ENCODE results near the gene SPRN.
"Not testable (repeated sequence)": the region's sequence is repeated elsewhere in the genome, so short reads cannot be mapped to it uniquely, and the experiment has no call there.

The SPRN gene

DNA sequence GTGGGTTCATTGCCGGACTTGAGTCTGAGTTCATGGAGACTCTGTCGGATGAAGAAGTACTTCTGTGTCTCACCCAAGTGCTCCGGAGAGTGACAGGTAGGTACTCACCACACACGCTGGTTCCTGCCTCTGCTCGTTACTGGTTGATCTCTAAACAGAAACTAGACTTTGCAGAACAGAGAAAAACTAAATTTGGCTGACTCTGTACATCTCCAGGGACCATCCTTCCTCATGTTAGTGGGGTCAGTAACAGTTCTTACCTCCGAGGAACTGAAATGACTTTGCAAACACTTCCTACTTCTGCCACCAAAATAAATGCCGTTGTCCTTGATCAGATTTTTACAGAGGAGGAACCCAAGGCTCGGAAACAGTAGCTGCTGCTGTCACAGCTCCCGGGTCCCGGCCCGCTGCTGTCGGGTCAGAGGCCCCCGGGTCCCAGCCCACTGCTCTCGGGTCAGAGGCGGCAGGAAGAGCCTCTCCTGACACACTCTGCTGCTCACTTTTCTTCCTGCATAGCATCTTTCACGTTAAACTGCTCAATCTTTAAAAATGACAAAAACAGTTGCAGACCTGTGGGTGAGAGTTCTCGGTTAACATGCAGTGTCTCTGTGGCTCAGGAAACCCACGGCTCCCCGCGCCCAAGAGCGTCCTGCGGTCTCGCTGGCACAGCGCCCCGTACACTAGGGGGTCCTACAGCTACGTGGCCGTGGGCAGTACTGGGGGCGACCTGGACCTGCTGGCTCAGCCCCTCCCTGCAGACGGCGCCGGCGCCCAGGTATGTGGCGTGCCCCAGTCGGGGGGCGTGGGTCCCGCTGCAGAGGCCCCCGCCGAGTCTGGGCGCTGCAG lies 35.2 kb downstream of the SPRN start:
- in situ Hi-C loops (cut with MboI; ENCODE audit: low sequenced_read_pairs): no loop called here

- in situ Hi-C loops (cut with MboI; ENCODE audit: low sequenced_read_pairs): no loop called here
Observed at GRCh38 chr10:133388236-133388972, 36.0 kb downstream of the SPRN start.

DNA sequence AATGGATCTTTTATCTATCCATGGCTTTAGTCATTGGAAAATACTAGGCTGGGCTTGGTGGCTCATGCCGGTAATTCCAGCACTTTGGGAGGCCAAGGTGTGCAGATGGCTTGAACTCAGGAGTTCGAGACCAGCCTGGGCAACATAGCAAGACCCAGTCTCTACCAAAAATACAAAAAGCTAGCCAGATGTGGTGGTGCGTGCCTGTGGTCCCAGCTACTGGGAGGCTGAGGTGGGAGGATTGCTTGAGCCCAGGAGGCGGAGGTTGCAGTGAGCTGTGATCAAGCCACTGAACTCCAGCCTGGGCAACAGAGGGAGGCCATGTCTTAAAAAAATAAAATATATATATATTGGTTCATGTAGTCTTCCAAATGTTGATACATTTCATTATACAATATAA lies 37.5 kb downstream of the SPRN start:
- in situ Hi-C loops (cut with MboI; ENCODE audit: low sequenced_read_pairs): not testable (repeated sequence)

GRCh38 chr10:133385214-133385613 lies 39.2 kb downstream of the SPRN start:
- in situ Hi-C loops (cut with MboI; ENCODE audit: low sequenced_read_pairs): no loop called here

GRCh38 chr10:133384071-133384470 lies 40.4 kb downstream of the SPRN start:
- in situ Hi-C loops (cut with MboI; ENCODE audit: low sequenced_read_pairs): no loop called here

DNA sequence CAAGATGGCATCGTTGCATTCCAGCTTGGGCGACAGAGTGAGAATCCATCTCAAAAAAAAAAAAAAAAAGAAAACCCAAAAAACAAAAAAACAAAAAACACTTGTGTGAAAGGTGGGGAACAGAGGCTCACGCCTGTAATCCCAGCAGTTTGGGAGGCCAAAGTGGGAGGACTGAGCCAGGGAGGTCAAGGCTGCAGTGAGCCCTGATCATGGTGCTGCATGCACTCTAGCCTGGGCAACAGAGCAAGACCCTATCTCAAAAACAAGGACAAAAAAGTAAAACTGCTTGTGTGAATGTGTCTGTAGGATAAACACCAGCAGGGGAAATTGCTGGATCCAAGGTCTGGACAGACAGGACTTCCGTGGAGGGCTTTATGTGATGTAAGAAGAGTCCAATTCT lies 40.9 kb downstream of the SPRN start:
- in situ Hi-C loops (cut with MboI; ENCODE audit: low sequenced_read_pairs): no loop called here

DNA sequence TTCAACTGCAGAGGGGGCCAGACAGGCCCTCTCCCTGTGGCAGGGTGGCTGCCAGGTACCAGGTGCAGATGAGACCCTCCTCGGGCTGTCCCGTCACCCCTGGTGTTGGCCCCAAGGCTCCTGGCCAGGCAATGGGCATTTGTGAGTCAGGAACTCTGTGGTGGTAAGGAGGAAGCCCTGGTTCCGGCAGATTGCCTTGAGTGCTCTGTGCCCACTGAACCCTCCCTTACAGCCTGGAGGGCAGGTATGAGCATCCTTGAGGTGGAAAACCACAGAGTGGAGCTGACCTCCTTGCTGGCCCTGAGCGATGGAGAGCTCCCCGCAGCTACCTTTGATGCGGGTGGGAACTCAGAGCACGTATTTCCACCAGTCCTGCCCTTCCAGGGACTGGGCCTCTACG lies 43.4 kb downstream of the SPRN start:
- in situ Hi-C loops (cut with MboI; ENCODE audit: low sequenced_read_pairs): no loop called here

DNA sequence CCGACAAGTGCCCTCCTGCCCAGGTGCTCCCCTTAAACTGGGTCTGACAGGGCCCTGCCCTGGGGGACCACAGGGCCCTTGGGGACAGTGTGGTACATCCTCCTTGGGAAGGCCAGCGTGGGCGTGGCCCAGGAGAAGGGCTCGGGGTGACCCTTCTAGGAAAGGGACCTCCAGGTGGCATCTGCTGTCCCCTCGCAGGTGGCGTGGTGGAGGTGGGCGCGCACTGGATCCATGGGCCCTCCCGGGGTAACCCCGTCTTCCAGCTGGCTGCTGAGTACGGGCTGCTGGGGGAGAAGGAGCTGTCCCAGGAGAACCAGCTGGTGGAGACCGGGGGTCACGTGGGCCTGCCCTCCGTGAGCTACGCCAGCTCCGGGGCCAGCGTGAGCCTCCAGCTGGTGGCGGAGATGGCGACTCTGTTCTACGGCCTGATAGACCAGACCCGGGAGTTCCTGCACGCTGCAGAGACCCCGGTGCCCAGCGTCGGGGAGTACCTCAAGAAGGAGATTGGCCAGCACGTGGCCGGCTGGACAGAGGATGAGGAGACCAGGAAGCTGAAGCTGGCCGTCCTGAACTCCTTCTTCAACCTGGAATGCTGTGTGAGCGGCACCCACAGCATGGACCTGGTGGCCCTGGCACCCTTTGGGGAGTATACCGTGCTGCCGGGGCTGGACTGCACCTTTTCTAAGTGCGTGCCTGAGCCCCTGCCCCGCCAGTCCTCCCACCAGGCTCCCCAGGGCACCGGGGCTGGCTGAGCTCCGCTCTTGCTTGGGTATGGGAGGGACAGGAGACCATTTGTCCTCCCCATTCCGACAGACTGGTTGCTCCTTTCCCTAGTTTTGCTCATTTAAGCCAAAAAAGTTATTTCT lies 44.4 kb downstream of the SPRN start:
- in situ Hi-C loops (cut with MboI; ENCODE audit: low sequenced_read_pairs): no loop called here

DNA sequence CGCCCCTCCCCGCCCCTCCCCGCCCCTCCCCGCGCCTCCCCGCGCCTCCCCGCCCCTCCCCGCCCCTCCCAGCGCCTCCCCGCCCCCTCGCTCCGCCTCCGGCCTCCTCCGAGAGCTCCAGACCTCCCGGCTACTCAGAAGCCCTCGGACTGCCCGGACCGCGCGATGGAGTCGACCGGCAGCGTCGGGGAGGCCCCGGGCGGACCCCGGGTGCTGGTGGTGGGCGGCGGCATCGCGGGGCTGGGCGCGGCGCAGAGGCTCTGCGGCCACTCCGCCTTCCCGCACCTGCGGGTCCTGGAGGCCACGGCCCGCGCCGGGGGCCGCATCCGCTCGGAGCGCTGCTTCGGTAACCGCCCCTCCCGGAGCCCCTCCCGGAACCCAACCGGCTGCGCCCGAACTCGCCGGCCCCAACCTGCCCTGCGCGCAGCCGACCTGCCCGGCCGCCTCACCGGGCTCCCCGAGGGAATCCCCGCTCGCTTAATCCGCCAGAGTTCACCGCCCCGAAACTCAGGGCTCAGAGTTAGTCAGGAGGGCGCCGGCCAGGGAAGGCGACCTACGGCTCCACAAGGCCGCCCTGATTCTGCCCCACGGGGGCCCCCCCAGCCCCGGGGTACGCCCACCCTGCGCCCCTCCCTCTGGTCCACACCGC lies 45.1 kb downstream of the SPRN start, which contains the start of gene PAOX:
TSS of gene PAOX (plus strand) at position 111 of the 649 bp plus-strand sequence. CDS start at position 166, 55 bp downstream.
- in situ Hi-C loops (cut with MboI; ENCODE audit: low sequenced_read_pairs): no loop called here

DNA sequence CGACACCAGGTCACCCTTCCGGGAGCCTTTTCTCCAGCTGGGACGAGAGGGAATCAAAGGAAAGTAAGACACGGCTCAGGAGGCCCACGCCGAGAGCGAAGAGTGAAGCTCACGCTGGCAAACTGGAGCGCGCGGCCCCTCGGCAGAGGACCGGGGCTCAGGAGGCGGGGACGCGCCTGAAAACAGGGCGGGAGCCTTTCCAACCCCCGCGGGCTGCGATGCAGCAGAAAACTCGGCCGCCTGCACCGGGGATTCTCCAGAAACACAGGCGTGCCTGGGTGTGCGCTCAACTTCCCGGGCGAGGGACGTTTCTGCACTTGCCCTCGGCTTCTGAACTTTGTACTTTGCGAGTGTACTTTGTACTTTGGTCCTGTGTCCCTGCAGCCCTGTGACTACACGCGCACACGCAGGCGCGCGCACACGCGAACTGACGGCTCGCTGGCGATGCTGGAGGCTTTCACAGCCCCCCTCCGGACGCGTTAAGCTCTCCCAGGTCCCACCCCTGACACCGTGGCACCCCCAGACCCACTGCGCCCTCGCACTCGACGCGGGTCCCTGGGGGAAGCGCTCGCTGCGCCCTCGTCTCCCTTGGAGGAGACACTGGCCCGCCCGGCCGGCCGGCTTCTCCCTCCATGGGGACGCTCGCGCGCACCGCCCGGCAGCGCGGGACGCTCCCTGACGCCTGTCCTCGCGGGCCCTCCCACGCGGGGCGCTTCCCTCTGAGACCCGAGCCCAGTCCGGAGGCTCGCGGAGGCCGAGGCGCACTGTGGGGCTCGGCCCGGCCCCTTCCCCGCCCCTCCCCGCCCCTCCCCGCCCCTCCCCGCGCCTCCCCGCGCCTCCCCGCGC lies 46.0 kb downstream of the SPRN start:
- in situ Hi-C loops (cut with MboI; ENCODE audit: low sequenced_read_pairs): no loop called here

GRCh38 chr10:133377818-133378250 lies 46.6 kb downstream of the SPRN start:
- in situ Hi-C loops (cut with MboI; ENCODE audit: low sequenced_read_pairs): no loop called here

- in situ Hi-C loops (cut with MboI; ENCODE audit: low sequenced_read_pairs): no loop called here
Observed at GRCh38 chr10:133377025-133377817, 47.2 kb downstream of the SPRN start.

GRCh38 chr10:133376183-133376582 lies 48.2 kb downstream of the SPRN start:
- in situ Hi-C loops (cut with MboI; ENCODE audit: low sequenced_read_pairs): not testable (repeated sequence)

- in situ Hi-C loops (cut with MboI; ENCODE audit: low sequenced_read_pairs): no loop called here
Observed at GRCh38 chr10:133375357-133376115, 48.9 kb downstream of the SPRN start.

DNA sequence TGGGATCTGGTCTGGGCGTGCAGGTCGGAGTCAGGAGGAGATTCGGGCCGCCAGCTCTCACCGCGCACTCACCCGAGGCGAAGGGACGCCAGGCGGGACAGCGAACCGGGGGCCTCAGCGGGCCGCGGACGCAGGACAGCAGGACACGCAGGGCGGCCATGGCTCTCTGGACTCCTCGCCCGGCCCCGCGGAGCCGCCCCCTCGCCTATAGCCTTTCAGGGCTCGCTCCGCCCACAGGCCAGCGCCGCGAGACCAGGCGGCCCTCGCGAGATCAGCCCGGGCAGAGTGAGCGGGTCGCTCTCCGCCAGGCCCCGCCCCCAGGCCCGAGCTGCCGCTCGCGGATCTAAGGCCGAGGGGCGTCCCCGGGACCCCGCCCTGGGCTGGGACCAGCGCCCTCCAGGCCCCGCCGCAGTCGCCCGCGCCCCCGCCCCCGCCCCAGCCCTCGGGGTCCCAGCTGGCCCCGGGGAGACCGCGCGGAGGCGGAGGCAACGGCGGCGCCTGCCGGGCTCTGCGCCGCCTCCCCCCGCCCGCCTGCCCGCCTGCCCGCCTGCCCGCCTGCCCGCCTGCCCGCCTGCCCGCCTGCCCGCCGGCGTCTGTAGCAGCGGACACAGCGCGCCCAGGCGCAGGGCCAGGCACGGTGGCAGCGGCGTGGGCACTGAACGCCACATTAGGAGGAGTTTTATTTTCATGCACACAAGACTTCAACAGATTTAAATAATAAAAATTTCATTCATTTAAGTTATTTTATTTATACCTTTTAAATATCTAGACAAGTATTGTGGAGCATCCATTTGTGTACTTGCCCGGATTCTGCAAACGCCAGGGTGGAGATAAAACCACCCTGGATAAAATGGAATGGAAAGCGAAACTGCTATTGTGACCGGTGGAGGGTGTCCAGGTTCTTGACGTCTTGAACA lies 51.0 kb downstream of the SPRN start, which contains the start of gene ECHS1:
TSS of gene ECHS1 (minus strand) at position 181 of the 917 bp plus-strand sequence. CDS start at position 160, 21 bp downstream.
- in situ Hi-C loops (cut with MboI; ENCODE audit: low sequenced_read_pairs): no loop called here

DNA sequence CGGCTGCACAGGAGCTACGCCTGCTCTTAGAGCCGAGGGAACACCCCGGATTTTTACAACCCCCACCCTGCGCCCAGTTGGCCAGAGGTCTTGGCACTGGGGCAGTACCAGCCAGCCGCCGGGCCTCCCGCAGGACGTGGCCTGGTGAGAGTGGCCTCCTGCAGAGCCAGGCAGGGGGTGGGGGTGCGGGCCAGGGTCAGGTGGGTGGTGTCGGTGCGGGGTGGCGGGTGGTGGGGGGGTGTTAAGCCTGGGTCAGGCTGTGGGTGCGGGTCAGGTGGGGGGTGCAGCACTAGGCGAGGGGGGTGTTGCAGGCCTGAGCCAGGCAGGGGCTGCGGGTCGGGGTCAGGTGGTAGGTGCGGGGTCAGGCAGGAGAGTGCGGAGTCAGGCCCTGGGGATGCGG lies 51.9 kb downstream of the SPRN start:
- in situ Hi-C loops (cut with MboI; ENCODE audit: low sequenced_read_pairs): no loop called here
